HEK293T (cell line): Measurements from ENCODE around the gene GAST.

Source experiments
- BHLHE40 ChIP-seq: fragments of 450-650 bp; IDR thresholded peaks from 2 replicates; pipeline ENCODE4 v1.6.1; 2016; ENCODE audit warnings: mild to moderate bottlenecking, moderate library complexity, borderline replicate concordance
- CTBP1 ChIP-seq: fragments of 450-650 bp; IDR thresholded peaks from 2 replicates; pipeline ENCODE4 v1.6.1; 2016; ENCODE audit warnings: borderline replicate concordance
- ELF4 ChIP-seq: fragments of 450-650 bp; IDR thresholded peaks from 2 replicates; pipeline ENCODE4 v1.6.1; 2017; ENCODE audit warnings: antibody characterized with exemption
- FOXA1 ChIP-seq: fragments of 450-650 bp; IDR thresholded peaks from 2 replicates; pipeline ENCODE4 v1.6.1; 2016; ENCODE audit warnings: mild to moderate bottlenecking
- FOXK2 ChIP-seq: fragments of 450-650 bp; IDR thresholded peaks from 2 replicates; pipeline ENCODE4 v1.6.1; 2016; ENCODE audit warnings: mild to moderate bottlenecking
- FOXM1 ChIP-seq: fragments of 450-650 bp; IDR thresholded peaks from 2 replicates; pipeline ENCODE4 v1.6.1; 2017; ENCODE audit warnings: mild to moderate bottlenecking, borderline replicate concordance
- HDGF ChIP-seq: fragments of 450-650 bp; IDR thresholded peaks from 2 replicates; pipeline ENCODE4 v1.6.1; 2017; ENCODE audit warnings: antibody characterized with exemption, borderline replicate concordance
- LEF1 ChIP-seq: fragments of 450-650 bp; IDR thresholded peaks from 2 replicates; pipeline ENCODE4 v1.6.1; 2017; ENCODE audit warnings: mild to moderate bottlenecking, borderline replicate concordance
- NFRKB ChIP-seq: fragments of 450-650 bp; IDR thresholded peaks from 2 replicates; pipeline ENCODE4 v1.6.1; 2016; ENCODE audit warnings: mild to moderate bottlenecking, moderate library complexity
- PKNOX1 ChIP-seq: fragments of 450-650 bp; IDR thresholded peaks from 2 replicates; pipeline ENCODE4 v1.6.1; 2016
- SP1 ChIP-seq: fragments of 450-650 bp; IDR thresholded peaks from 2 replicates; pipeline ENCODE4 v1.6.1; 2017
- SUZ12 ChIP-seq: fragments of 450-650 bp; IDR thresholded peaks from 2 replicates; pipeline ENCODE4 v1.6.1; 2016; ENCODE audit warnings: mild to moderate bottlenecking
- TARDBP ChIP-seq: fragments of 450-650 bp; IDR thresholded peaks from 2 replicates; pipeline ENCODE4 v1.6.1; 2016
- ZNF384 ChIP-seq: fragments of 450-650 bp; IDR thresholded peaks from 2 replicates; pipeline ENCODE4 v1.6.1; 2016

GRCh38 chr17:41758601-41759000 lies 46.5 kb downstream of the GAST start:
- TF ChIP-seq TARDBP: no peak
- no peak for TF ChIP-seq NFRKB
- TF ChIP-seq ELF4: no peak
- TF ChIP-seq PKNOX1: no peak
- TF ChIP-seq FOXA1: no peak
- TF ChIP-seq BHLHE40: no peak
- no peak for TF ChIP-seq CTBP1
- TF ChIP-seq FOXK2: no peak
- TF ChIP-seq SUZ12: no peak
- no peak for TF ChIP-seq LEF1
- no peak for TF ChIP-seq SP1
- TF ChIP-seq FOXM1: no peak
- TF ChIP-seq HDGF: no peak
- no peak for TF ChIP-seq ZNF384
